Measurements from ENCODE around the gene ZFYVE1.
A peak's percentile ranks its signal among the peaks of the same experiment; 100 is the strongest.

Gene ZFYVE1

GRCh38 chr14:72947366-72948160 is 79.3 kb downstream of the ZFYVE1 start:
- in situ Hi-C loops (cut with HindIII; ENCODE audit: low sequenced_read_pairs), result no loop called here
- no peak for TF ChIP-seq CTCF (IDR thresholded peaks at IDR 0.05; ENCODE audit: low read depth, low read length, missing control alignments)
- no peak overlapping the region for H3K4me3 ChIP-seq (ENCODE audit: low read depth, low read length)
- DNase-seq (ENCODE audit: low read depth), result no peak

GRCh38 chr14:72946491-72946890 is 80.4 kb downstream of the ZFYVE1 start:
- H3K4me3 ChIP-seq (ENCODE audit: low read depth, low read length), result no peak overlapping the region
- in situ Hi-C loops (cut with HindIII; ENCODE audit: low sequenced_read_pairs), result no loop called here
- TF ChIP-seq CTCF (IDR thresholded peaks at IDR 0.05; ENCODE audit: low read depth, low read length, missing control alignments), result no peak
- DNase-seq (ENCODE audit: low read depth), result no peak

- in situ Hi-C loops (cut with HindIII; ENCODE audit: low sequenced_read_pairs), result no loop called here
- DNase-seq (ENCODE audit: low read depth), result no peak
- H3K4me3 ChIP-seq (ENCODE audit: low read depth, low read length), result no peak overlapping the region
- TF ChIP-seq CTCF (IDR thresholded peaks at IDR 0.05; ENCODE audit: low read depth, low read length, missing control alignments), result no peak
Observed at GRCh38 chr14:72945356-72946027, 81.4 kb downstream of the ZFYVE1 start.

GRCh38 chr14:72943876-72944430 is 83.0 kb downstream of the ZFYVE1 start:
- in situ Hi-C loops (cut with HindIII; ENCODE audit: low sequenced_read_pairs), result no loop called here
- DNase-seq (ENCODE audit: low read depth), result no peak
- TF ChIP-seq CTCF (IDR thresholded peaks at IDR 0.05; ENCODE audit: low read depth, low read length, missing control alignments), result no peak
- no peak overlapping the region for H3K4me3 ChIP-seq (ENCODE audit: low read depth, low read length)

GRCh38 chr14:72942934-72943333 is 84.0 kb downstream of the ZFYVE1 start:
- in situ Hi-C loops (cut with HindIII; ENCODE audit: low sequenced_read_pairs), result no loop called here
- no peak for DNase-seq (ENCODE audit: low read depth)
- H3K4me3 ChIP-seq (ENCODE audit: low read depth, low read length), result no peak overlapping the region
- TF ChIP-seq CTCF (IDR thresholded peaks at IDR 0.05; ENCODE audit: low read depth, low read length, missing control alignments), result peak; percentile 7

GRCh38 chr14:72941286-72941985 is 85.5 kb downstream of the ZFYVE1 start:
- H3K4me3 ChIP-seq (ENCODE audit: low read depth, low read length), result no peak overlapping the region
- DNase-seq (ENCODE audit: low read depth), result no peak
- in situ Hi-C loops (cut with HindIII; ENCODE audit: low sequenced_read_pairs), result no loop called here
- no peak for TF ChIP-seq CTCF (IDR thresholded peaks at IDR 0.05; ENCODE audit: low read depth, low read length, missing control alignments)

Measured in astrocyte of the cerebellum (primary cell).